Fibroblast of lung (primary cell): Measurements from ENCODE around the gene ARHGAP12. TPM values are rescaled to one million over a fixed set of nuclear protein-coding genes. Genes with fewer than 3 reads are reported as not detected.
A peak's percentile ranks its signal among the peaks of the same experiment; 100 is the strongest.

Experiments
- DNase-seq, 2 donors: peaks; one replicate each; pipeline versions ENCODE4 v3.0.0 to v3.0.0-alpha.2; 2010; ENCODE audit warnings: low read depth in 2 of 2
- H2AFZ ChIP-seq: 2 replicates; pipeline ENCODE4 v1.5.1; 2012; ENCODE audit warnings: low read length, control low read depth, inconsistent platforms
- H3K27ac ChIP-seq: 2 replicates; pipeline ENCODE4 v1.5.1; 2011; ENCODE audit warnings: low read length, control low read depth; ENCODE audit not compliant: insufficient read depth
- H3K27me3 ChIP-seq: 2 replicates; pipeline ENCODE4 v1.5.1; 2011; ENCODE audit warnings: mild to moderate bottlenecking, low read length; ENCODE audit not compliant: control insufficient read depth, insufficient read depth
- H3K36me3 ChIP-seq: 2 replicates; pipeline ENCODE4 v1.5.1; 2011; ENCODE audit warnings: low read length; ENCODE audit not compliant: control insufficient read depth, insufficient read depth
- H3K4me1 ChIP-seq: 2 replicates; pipeline ENCODE4 v1.5.1; 2011; ENCODE audit warnings: low read length; ENCODE audit not compliant: control insufficient read depth, insufficient read depth; ENCODE audit errors: extremely low read depth
- H3K4me2 ChIP-seq: 2 replicates; pipeline ENCODE4 v1.5.1; 2011; ENCODE audit warnings: low read length, control low read depth; ENCODE audit not compliant: insufficient read depth; ENCODE audit errors: extremely low read depth
- H3K4me3 ChIP-seq, 4 experiments: fragments of 200-600 bp in 1 of 4; sonication (generic) in 1 of 4; replicated peaks in 1 of 4; 2 replicates each; pipeline ENCODE4 v1.5.1; 2011 to 2016; ENCODE audit warnings: low read length in 4 of 4, low read depth in 3 of 4, mild to moderate bottlenecking in 3 of 4, control low read depth in 2 of 4, inconsistent platforms in 1 of 4, mixed read lengths in 1 of 4; ENCODE audit not compliant: insufficient read depth in 1 of 4; ENCODE audit errors: control extremely low read depth in 1 of 4
- H3K79me2 ChIP-seq: 2 replicates; pipeline ENCODE4 v1.5.1; 2012; ENCODE audit warnings: mild to moderate bottlenecking, low read length, inconsistent platforms; ENCODE audit not compliant: control insufficient read depth, insufficient read depth
- H3K9ac ChIP-seq: 2 replicates; pipeline ENCODE4 v1.5.1; 2011; ENCODE audit warnings: mild to moderate bottlenecking, low read length, control low read depth; ENCODE audit not compliant: insufficient read depth
- H3K9me3 ChIP-seq: 2 replicates; pipeline ENCODE4 v1.5.1; 2012; ENCODE audit warnings: low read depth, low read length; ENCODE audit not compliant: control insufficient read depth, insufficient read depth
- H4K20me1 ChIP-seq: 2 replicates; pipeline ENCODE4 v1.5.1; 2011; ENCODE audit warnings: low read length; ENCODE audit not compliant: control insufficient read depth, insufficient read depth; ENCODE audit errors: extremely low read depth
- EZH2 ChIP-seq: IDR thresholded peaks from 2 replicates; pipeline ENCODE4 v1.5.1; 2012; ENCODE audit warnings: low read length, control low read depth, mild to moderate bottlenecking; ENCODE audit errors: missing control alignments
- polyA plus RNA-seq, 2 donors: library from polyadenylated mRNA; depleted of rRNA in 1 of 2; stranded (reverse) in 1 of 2; unstranded in 1 of 2; fragments of >200 nt; gene quantifications; 2 replicates each; pipeline ENCODE4 v1.2.1, GENCODE V29; 2011 to 2012; ENCODE audit warnings: missing spikeins in 1 of 2
- total RNA-seq: library from RNA; depleted of rRNA; stranded (reverse); fragments of >200 nt; gene quantifications from 2 replicates; pipeline ENCODE4 v1.2.1, GENCODE V29; 2014
- TF ChIP-seq, protein P1 (sequence below), 2 donors: IDR thresholded peaks in 1 of 2; conservative IDR thresholded peaks in 1 of 2; 1 replicate in 1 of 2; 2 replicates in 1 of 2; pipeline ENCODE4 v1.5.1; 2011 to 2012; ENCODE audit warnings: low read length in 2 of 2, control low read depth in 1 of 2, inconsistent platforms in 1 of 2, low read depth in 1 of 2, mild to moderate bottlenecking in 1 of 2

ARHGAP12 gene
- total and polyA plus RNA-seq, 2 donors (not counting 1 experiment from before 2014, with no cell fraction given) = 24.0 to 63.1 TPM

DNA sequence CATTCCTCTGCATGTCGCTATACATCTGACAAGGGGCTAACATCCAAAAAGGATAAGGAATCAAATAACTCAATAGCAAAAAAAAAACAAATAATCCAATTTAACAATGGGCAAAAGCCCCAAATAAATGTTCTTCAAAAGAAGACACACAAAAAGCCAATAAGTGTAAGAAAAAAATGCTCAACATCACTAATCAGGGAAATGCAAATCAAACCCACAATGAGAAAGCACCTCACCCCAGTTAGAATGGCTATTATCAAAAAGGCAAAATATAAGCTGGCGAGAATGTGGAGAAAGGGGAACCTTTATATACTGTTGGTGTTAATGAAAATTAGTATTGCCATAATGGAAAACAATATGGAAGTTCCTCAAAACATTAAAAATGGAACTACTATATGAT lies 14.3 kb downstream of the ARHGAP12 start:
- Histone ChIP-seq H4K20me1 (no peaks in the 10 kb centered on the region), H3K9me3 (no peaks in the 10 kb centered on the region), H3K4me2 (no peak overlapping the region), H3K27ac (no peak overlapping the region), H3K79me2 (peaks cover 61% of the 10 kb centered on the region), H3K4me3 (no peak overlapping the region), H3K9ac (no peak overlapping the region), H2AFZ (no peak overlapping the region), H3K36me3 (no peaks in the 10 kb centered on the region), H3K4me1 (peaks cover 7% of the 10 kb centered on the region), H3K27me3 (no peaks in the 10 kb centered on the region)
- TF ChIP-seq EZH2 = no peak
- TF ChIP-seq, protein P1, sequence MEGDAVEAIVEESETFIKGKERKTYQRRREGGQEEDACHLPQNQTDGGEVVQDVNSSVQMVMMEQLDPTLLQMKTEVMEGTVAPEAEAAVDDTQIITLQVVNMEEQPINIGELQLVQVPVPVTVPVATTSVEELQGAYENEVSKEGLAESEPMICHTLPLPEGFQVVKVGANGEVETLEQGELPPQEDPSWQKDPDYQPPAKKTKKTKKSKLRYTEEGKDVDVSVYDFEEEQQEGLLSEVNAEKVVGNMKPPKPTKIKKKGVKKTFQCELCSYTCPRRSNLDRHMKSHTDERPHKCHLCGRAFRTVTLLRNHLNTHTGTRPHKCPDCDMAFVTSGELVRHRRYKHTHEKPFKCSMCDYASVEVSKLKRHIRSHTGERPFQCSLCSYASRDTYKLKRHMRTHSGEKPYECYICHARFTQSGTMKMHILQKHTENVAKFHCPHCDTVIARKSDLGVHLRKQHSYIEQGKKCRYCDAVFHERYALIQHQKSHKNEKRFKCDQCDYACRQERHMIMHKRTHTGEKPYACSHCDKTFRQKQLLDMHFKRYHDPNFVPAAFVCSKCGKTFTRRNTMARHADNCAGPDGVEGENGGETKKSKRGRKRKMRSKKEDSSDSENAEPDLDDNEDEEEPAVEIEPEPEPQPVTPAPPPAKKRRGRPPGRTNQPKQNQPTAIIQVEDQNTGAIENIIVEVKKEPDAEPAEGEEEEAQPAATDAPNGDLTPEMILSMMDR (conservative IDR thresholded peaks at IDR 0.05 in 1 of 2, IDR thresholded peaks at IDR 0.05 in 1 of 2; ENCODE audit: low read depth in 1 of 2, low read length in 2 of 2) = no peak
- DNase-seq = no peak

DNA sequence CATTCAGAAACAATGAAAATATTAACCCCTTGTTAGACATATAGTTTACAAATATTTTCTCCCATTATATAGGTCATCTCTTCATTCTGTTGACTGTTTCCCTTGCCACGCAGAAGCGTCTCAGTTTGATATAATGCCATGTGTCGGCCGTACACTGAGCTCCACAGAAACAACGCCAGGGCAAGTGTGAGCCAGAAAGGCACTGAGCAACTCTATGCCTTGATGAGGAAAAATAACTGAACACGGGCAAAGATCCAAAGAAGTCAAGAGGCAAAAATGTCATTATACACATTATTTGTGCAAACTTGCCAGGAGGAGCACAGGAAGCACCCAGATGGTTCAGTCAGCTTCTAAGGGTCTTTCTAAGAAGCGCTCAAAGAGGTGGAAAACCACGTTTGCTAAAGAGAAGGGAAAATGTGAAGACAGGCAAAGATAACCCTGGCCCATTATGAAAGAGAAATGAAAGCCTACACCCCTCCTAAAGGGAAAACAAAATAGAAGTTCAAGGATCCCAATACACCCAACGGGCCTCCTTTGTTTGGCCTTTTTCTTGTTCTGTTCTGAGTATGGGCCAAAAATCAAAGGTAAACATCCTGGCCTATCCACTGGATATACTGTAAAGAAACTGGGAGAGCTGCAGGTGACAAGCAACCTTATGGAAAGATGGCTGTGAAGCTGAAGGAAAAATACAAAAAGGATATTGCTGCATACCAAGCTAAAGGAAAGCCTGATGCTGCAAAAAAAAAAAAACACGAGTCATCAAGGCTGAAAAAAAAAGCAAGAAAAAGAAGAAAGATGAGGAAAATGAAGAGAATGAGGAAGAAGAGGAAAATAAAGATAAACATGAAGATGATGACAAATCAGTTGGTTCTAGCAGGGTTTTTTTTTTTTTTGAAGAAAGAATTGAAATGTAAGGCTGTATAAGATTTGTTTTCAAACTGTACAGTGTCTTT lies 15.5 kb downstream of the ARHGAP12 start:
- Histone ChIP-seq H3K4me2 (peak overlapping the region; percentile 84), H4K20me1 (no peaks in the 10 kb centered on the region), H3K9ac (no peak overlapping the region), H3K79me2 (peaks cover 53% of the 10 kb centered on the region), H3K9me3 (no peaks in the 10 kb centered on the region), H3K27ac (peak overlapping the region; percentile 48), H3K4me3 (peak overlapping the region; percentile 9 to 31 (median 17)), H3K4me1 (peaks cover 7% of the 10 kb centered on the region), H3K36me3 (no peaks in the 10 kb centered on the region), H3K27me3 (no peaks in the 10 kb centered on the region), H2AFZ (no peak overlapping the region)
- DNase-seq = peak; percentile 56 to 79
- TF ChIP-seq EZH2 = no peak
- TF ChIP-seq, protein P1 (conservative IDR thresholded peaks at IDR 0.05 in 1 of 2, IDR thresholded peaks at IDR 0.05 in 1 of 2; ENCODE audit: low read depth in 1 of 2, low read length in 2 of 2) = no peak

DNA sequence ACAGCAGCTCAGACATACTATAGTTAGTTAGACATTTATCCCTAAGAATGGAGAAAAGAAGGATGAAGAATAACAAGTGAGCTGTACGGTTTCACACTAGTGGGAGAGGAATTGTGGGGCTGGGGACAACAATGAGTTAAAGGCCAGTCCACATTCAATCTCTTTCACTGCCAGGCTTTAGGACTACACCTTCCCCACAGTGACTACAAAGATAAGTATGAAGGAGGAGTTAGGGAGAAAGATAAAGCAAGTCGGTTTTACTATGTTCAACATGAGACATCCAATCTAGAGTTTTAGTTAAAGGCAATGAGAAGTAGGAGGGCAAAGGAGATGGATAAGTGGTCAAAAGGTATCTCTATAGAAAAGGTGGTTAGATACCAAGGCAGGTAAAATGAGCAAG lies 16.3 kb downstream of the ARHGAP12 start:
- Histone ChIP-seq H3K36me3 (no peaks in the 10 kb centered on the region), H3K27ac (no peak overlapping the region), H2AFZ (no peak overlapping the region), H4K20me1 (no peaks in the 10 kb centered on the region), H3K79me2 (peaks cover 44% of the 10 kb centered on the region), H3K4me1 (peaks cover 7% of the 10 kb centered on the region), H3K4me3 (peak overlapping the region; percentile 9 to 31 (median 19)), H3K4me2 (peak overlapping the region; percentile 84), H3K9ac (no peak overlapping the region), H3K27me3 (no peaks in the 10 kb centered on the region), H3K9me3 (no peaks in the 10 kb centered on the region)
- TF ChIP-seq EZH2 = no peak
- TF ChIP-seq, protein P1 (conservative IDR thresholded peaks at IDR 0.05 in 1 of 2, IDR thresholded peaks at IDR 0.05 in 1 of 2; ENCODE audit: low read depth in 1 of 2, low read length in 2 of 2) = no peak
- peak; percentile 20 to 73 for DNase-seq
